KMS-11 (cell line): ENCODE results near the gene FAM193A.

Experiments used
- H2AFZ ChIP-seq: fragments of 200-600 bp; sonication (generic); 2 replicates; pipeline ENCODE4 v1.6.1; 2016; ENCODE audit warnings: antibody characterized with exemption, mixed run types, low read depth
- H3K27ac ChIP-seq: fragments of 200-600 bp; sonication (generic); 2 replicates; pipeline ENCODE4 v1.6.1; 2016; ENCODE audit warnings: mild to moderate bottlenecking, mixed run types
- H3K27me3 ChIP-seq: fragments of 200-600 bp; sonication (generic); 2 replicates; pipeline ENCODE4 v1.6.1; 2017; ENCODE audit warnings: mild to moderate bottlenecking, low read depth, mixed run types, moderate library complexity; ENCODE audit not compliant: insufficient read depth
- H3K36me3 ChIP-seq: fragments of 200-600 bp; sonication (generic); 2 replicates; pipeline ENCODE4 v1.6.1; 2017; ENCODE audit warnings: mild to moderate bottlenecking, mixed run types; ENCODE audit not compliant: insufficient read depth
- H3K4me1 ChIP-seq: fragments of 200-600 bp; sonication (generic); 2 replicates; pipeline ENCODE4 v1.6.1; 2016; ENCODE audit warnings: mild to moderate bottlenecking, low read depth, mixed run types; ENCODE audit not compliant: poor library complexity, severe bottlenecking
- H3K4me2 ChIP-seq: fragments of 200-600 bp; sonication (generic); 2 replicates; pipeline ENCODE4 v1.7.0; 2016; ENCODE audit warnings: mild to moderate bottlenecking, mixed run types
- H3K4me3 ChIP-seq: fragments of 200-600 bp; sonication (generic); IDR thresholded peaks from 2 replicates; pipeline ENCODE4 v1.6.1; 2017; ENCODE audit warnings: low read depth, low read length, mixed read lengths; ENCODE audit not compliant: insufficient read depth
- H3K79me2 ChIP-seq: fragments of 200-600 bp; sonication (generic); 2 replicates; pipeline ENCODE4 v1.6.1; 2016; ENCODE audit warnings: low read depth, mixed run types; ENCODE audit not compliant: insufficient read depth
- H3K9ac ChIP-seq: fragments of 200-600 bp; sonication (generic); 2 replicates; pipeline ENCODE4 v1.6.1; 2016; ENCODE audit warnings: mild to moderate bottlenecking, mixed run types
- H4K20me1 ChIP-seq: fragments of 200-600 bp; sonication (generic); 2 replicates; pipeline ENCODE4 v1.6.1; 2016; ENCODE audit warnings: mild to moderate bottlenecking, mixed run types; ENCODE audit not compliant: insufficient read depth
- CTCF ChIP-seq: fragments of 200-600 bp; sonication (generic); conservative IDR thresholded peaks from 2 replicates; pipeline ENCODE4 v1.6.1; 2017; ENCODE audit warnings: low read depth, mild to moderate bottlenecking, antibody characterized with exemption, low read length, moderate library complexity, mixed read lengths

FAM193A gene

DNA sequence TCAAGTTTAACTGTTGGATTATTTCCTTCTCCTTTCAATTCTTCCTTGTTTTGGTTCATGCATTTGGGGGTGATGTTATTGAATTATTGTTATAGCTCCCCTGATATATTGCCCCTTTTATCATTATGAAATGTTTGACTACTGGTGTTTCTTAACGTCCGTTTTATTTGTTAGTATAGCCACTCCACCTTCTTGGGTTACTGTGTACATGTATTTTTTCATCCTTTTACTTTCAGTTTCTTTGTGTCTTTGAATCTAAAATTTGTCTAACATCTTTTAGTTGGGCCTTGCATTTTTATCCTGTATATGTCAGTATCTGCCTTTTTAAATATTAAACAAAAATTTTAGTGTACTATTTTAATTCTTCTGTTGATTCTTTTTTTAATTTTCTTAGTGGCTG is 131.0 kb downstream of the FAM193A start:
- Histone ChIP-seq H3K4me1 (peaks cover 6% of the 10 kb centered on the region), H3K4me3 (no peak overlapping the region), H3K4me2 (no peak overlapping the region), H4K20me1 (no peaks in the 10 kb centered on the region), H2AFZ (no peak overlapping the region), H3K9ac (no peak overlapping the region), H3K79me2 (peaks cover 5% of the 10 kb centered on the region; the same call in 1 of the 2 replicates), H3K27me3 (no peaks in the 10 kb centered on the region), H3K27ac (no peak overlapping the region), H3K36me3 (no peaks in the 10 kb centered on the region)
- no peak for TF ChIP-seq CTCF

DNA sequence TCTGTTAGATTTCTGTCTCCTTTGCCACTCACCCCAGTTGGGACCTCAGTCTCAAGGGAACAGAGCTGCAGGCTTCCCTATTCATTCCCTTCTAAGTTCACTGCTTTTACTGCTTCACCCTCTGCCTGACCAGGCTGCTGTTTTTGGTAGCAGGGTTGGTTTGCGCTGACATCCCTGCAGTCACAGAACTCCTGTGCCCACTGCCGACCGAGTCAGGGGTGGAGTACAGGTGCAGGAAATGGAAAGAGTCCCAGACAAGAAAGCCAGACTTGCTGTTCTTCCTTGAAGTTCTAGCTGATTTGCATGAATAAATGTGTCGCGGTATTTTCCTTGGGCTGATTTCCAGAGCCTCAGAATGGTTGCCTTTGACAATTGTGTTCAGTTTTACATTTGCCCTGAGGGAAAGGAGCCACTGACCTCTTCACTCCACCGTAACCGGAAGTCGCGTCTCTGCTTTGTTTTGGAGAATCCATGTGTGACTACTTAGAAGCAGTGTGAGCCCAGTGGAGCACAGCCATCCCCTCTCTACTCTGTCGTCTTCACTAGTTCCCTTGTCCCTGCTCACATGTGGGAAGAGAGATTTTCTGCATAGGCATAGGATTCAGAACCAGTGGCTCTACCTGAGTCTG is 134.9 kb downstream of the FAM193A start:
- H3K4me2 ChIP-seq = no peak overlapping the region
- H3K27me3 ChIP-seq = no peaks in the 10 kb centered on the region
- H3K27ac ChIP-seq = no peak overlapping the region
- H2AFZ ChIP-seq = no peak overlapping the region
- TF ChIP-seq CTCF = no peak
- H4K20me1 ChIP-seq = no peaks in the 10 kb centered on the region
- H3K9ac ChIP-seq = no peak overlapping the region
- H3K79me2 ChIP-seq = peaks cover 5% of the 10 kb centered on the region; the same call in 1 of the 2 replicates
- H3K36me3 ChIP-seq = no peaks in the 10 kb centered on the region
- H3K4me1 ChIP-seq = peaks cover 6% of the 10 kb centered on the region
- no peak overlapping the region for H3K4me3 ChIP-seq

- Histone ChIP-seq H3K4me1 (peaks cover 6% of the 10 kb centered on the region), H2AFZ (no peak overlapping the region), H4K20me1 (no peaks in the 10 kb centered on the region), H3K36me3 (no peaks in the 10 kb centered on the region), H3K27ac (no peak overlapping the region), H3K4me2 (no peak overlapping the region), H3K27me3 (no peaks in the 10 kb centered on the region), H3K9ac (no peak overlapping the region), H3K4me3 (no peak overlapping the region), H3K79me2 (no peaks in the 10 kb centered on the region)
- TF ChIP-seq CTCF = no peak
These were observed 135.6 kb downstream of the FAM193A start for GRCh38 chr4:2672082-2672481.

- Histone ChIP-seq H3K36me3 (no peaks in the 10 kb centered on the region), H3K4me1 (no peaks in the 10 kb centered on the region)
These were observed 136.3 kb downstream of the FAM193A start for GRCh38 chr4:2672700-2673099.

More at GRCh38 chr4:2672700-2673099, 136.3 kb downstream of the FAM193A start:
- H2AFZ ChIP-seq = no peak overlapping the region
- no peak overlapping the region for H3K27ac ChIP-seq
- no peaks in the 10 kb centered on the region for H4K20me1 ChIP-seq
- no peak overlapping the region for H3K4me2 ChIP-seq
- no peaks in the 10 kb centered on the region for H3K27me3 ChIP-seq
- H3K4me3 ChIP-seq = no peak overlapping the region
- no peak overlapping the region for H3K9ac ChIP-seq
- TF ChIP-seq CTCF = no peak
- H3K79me2 ChIP-seq = no peaks in the 10 kb centered on the region
